HS-27A (cell line): ENCODE data around the gene CNTNAP2.
"Not testable (repeated sequence)": the region's sequence is repeated elsewhere in the genome, so short reads cannot be mapped to it uniquely, and the experiment has no call there.

ENCODE experiments used
- DNase-seq: peaks from one replicate; pipeline ENCODE4 v3.0.0-alpha.2; 2012; ENCODE audit warnings: low read depth, missing footprints

CNTNAP2 gene

GRCh38 chr7:148318838-148319237, 2202.2 kb downstream of the CNTNAP2 start:
- no peak for DNase-seq

GRCh38 chr7:148319316-148319808, 2202.8 kb downstream of the CNTNAP2 start:
- no peak for DNase-seq

GRCh38 chr7:148325208-148325607, 2208.6 kb downstream of the CNTNAP2 start:
- DNase-seq, result no peak

- no peak for DNase-seq
These were observed 2210.8 kb downstream of the CNTNAP2 start for GRCh38 chr7:148327379-148327778.

- DNase-seq, result no peak
These were observed 2212.3 kb downstream of the CNTNAP2 start for GRCh38 chr7:148328906-148329305.

- DNase-seq, result no peak
These were observed 2213.7 kb downstream of the CNTNAP2 start for GRCh38 chr7:148330124-148330818.

- no peak for DNase-seq
These were observed 2214.2 kb downstream of the CNTNAP2 start for GRCh38 chr7:148330822-148331221.

- DNase-seq, result not testable (repeated sequence)
These were observed 2214.9 kb downstream of the CNTNAP2 start for GRCh38 chr7:148331456-148331855.

GRCh38 chr7:148332191-148333186, 2215.9 kb downstream of the CNTNAP2 start:
- DNase-seq, result no peak

- no peak for DNase-seq
These were observed 2217.9 kb downstream of the CNTNAP2 start for GRCh38 chr7:148334441-148334956.

- DNase-seq, result no peak
These were observed 2218.5 kb downstream of the CNTNAP2 start for GRCh38 chr7:148334959-148335577.

- DNase-seq, result no peak
These were observed 2219.2 kb downstream of the CNTNAP2 start for GRCh38 chr7:148335790-148336189.

GRCh38 chr7:148336411-148336810, 2219.8 kb downstream of the CNTNAP2 start:
- no peak for DNase-seq

GRCh38 chr7:148337246-148337965, 2220.8 kb downstream of the CNTNAP2 start:
- no peak for DNase-seq

- DNase-seq, result no peak
These were observed 2221.6 kb downstream of the CNTNAP2 start for GRCh38 chr7:148337995-148338747.

GRCh38 chr7:148340438-148341280, 2224.1 kb downstream of the CNTNAP2 start:
- DNase-seq, result no peak

- no peak for DNase-seq
These were observed 2227.8 kb downstream of the CNTNAP2 start for GRCh38 chr7:148344406-148344805.

- no peak for DNase-seq
These were observed 2231.4 kb downstream of the CNTNAP2 start for GRCh38 chr7:148347981-148348380.

- no peak for DNase-seq
These were observed 2231.9 kb downstream of the CNTNAP2 start for GRCh38 chr7:148348466-148348865.

GRCh38 chr7:148356303-148356702, 2239.7 kb downstream of the CNTNAP2 start:
- no peak for DNase-seq
